COLO668 (cell line): ENCODE results near the gene PCGF2.

Source experiments
- DNase-seq: peaks from one replicate; lab custom pipeline; 2025; ENCODE audit not compliant: unreplicated experiment; lab: John Stamatoyannopoulos, UW

PCGF2 gene

GRCh38 chr17:38719943-38720641 is 28.0 kb downstream of the PCGF2 start:
- DNase-seq: no peak

- no peak for DNase-seq
Observed at GRCh38 chr17:38719289-38719942, 28.7 kb downstream of the PCGF2 start.

GRCh38 chr17:38717139-38717745 is 30.9 kb downstream of the PCGF2 start:
- no peak for DNase-seq

- no peak for DNase-seq
Observed at GRCh38 chr17:38716368-38717005, 31.6 kb downstream of the PCGF2 start.

GRCh38 chr17:38715216-38715943 is 32.8 kb downstream of the PCGF2 start:
- DNase-seq: no peak

- DNase-seq: peak; percentile 4
Observed at GRCh38 chr17:38713456-38714075, 34.6 kb downstream of the PCGF2 start.

GRCh38 chr17:38712593-38712992 is 35.5 kb downstream of the PCGF2 start:
- no peak for DNase-seq

GRCh38 chr17:38711792-38712571 is 36.2 kb downstream of the PCGF2 start:
- peak; percentile 41 for DNase-seq

GRCh38 chr17:38710985-38711384 is 37.2 kb downstream of the PCGF2 start:
- DNase-seq: no peak

GRCh38 chr17:38710604-38710962 is 37.6 kb downstream of the PCGF2 start:
- no peak for DNase-seq

GRCh38 chr17:38709864-38710603 is 38.1 kb downstream of the PCGF2 start:
- no peak for DNase-seq

GRCh38 chr17:38709104-38709820 is 38.9 kb downstream of the PCGF2 start:
- DNase-seq: no peak

- peak; percentile 31 for DNase-seq
Observed at GRCh38 chr17:38707678-38708351, 40.3 kb downstream of the PCGF2 start.

- DNase-seq: peak; percentile 11
Observed at GRCh38 chr17:38706505-38707216, 41.5 kb downstream of the PCGF2 start.

GRCh38 chr17:38705803-38706504 is 42.2 kb downstream of the PCGF2 start:
- peak; percentile 59 for DNase-seq

- DNase-seq: no peak
Observed at GRCh38 chr17:38705523-38705802, 42.7 kb downstream of the PCGF2 start.
